ENCODE results near the gene GPC6.

DNA sequence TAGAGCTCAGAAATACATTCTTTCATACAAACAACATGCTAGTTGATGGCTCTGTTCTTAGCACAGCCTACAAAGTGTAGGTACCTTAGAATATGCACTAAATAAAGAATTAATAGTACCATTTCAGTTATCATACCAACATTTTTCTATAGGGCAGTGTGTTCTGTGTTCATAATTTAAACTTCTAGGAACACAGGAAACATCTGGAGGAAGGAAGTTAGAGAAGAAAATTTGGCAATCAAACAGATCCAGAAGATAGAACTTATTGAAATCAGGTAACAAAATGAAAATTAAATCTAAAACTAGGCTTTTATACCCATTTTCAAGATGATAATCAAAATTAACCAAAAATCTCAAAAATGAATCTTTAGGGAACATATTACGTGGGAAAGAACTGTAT lies 725.3 kb downstream of the GPC6 start:
- TF ChIP-seq, protein P1, sequence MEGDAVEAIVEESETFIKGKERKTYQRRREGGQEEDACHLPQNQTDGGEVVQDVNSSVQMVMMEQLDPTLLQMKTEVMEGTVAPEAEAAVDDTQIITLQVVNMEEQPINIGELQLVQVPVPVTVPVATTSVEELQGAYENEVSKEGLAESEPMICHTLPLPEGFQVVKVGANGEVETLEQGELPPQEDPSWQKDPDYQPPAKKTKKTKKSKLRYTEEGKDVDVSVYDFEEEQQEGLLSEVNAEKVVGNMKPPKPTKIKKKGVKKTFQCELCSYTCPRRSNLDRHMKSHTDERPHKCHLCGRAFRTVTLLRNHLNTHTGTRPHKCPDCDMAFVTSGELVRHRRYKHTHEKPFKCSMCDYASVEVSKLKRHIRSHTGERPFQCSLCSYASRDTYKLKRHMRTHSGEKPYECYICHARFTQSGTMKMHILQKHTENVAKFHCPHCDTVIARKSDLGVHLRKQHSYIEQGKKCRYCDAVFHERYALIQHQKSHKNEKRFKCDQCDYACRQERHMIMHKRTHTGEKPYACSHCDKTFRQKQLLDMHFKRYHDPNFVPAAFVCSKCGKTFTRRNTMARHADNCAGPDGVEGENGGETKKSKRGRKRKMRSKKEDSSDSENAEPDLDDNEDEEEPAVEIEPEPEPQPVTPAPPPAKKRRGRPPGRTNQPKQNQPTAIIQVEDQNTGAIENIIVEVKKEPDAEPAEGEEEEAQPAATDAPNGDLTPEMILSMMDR (IDR thresholded peaks at IDR 0.05; ENCODE audit: poor library complexity, severe bottlenecking) = no peak
- TF ChIP-seq, protein P2, sequence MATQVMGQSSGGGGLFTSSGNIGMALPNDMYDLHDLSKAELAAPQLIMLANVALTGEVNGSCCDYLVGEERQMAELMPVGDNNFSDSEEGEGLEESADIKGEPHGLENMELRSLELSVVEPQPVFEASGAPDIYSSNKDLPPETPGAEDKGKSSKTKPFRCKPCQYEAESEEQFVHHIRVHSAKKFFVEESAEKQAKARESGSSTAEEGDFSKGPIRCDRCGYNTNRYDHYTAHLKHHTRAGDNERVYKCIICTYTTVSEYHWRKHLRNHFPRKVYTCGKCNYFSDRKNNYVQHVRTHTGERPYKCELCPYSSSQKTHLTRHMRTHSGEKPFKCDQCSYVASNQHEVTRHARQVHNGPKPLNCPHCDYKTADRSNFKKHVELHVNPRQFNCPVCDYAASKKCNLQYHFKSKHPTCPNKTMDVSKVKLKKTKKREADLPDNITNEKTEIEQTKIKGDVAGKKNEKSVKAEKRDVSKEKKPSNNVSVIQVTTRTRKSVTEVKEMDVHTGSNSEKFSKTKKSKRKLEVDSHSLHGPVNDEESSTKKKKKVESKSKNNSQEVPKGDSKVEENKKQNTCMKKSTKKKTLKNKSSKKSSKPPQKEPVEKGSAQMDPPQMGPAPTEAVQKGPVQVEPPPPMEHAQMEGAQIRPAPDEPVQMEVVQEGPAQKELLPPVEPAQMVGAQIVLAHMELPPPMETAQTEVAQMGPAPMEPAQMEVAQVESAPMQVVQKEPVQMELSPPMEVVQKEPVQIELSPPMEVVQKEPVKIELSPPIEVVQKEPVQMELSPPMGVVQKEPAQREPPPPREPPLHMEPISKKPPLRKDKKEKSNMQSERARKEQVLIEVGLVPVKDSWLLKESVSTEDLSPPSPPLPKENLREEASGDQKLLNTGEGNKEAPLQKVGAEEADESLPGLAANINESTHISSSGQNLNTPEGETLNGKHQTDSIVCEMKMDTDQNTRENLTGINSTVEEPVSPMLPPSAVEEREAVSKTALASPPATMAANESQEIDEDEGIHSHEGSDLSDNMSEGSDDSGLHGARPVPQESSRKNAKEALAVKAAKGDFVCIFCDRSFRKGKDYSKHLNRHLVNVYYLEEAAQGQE (IDR thresholded peaks at IDR 0.05; ENCODE audit: borderline replicate concordance) = no peak
- no peak for TF ChIP-seq TAF1 (IDR thresholded peaks at IDR 0.05; ENCODE audit: low read depth)

All from neural cell (in vitro differentiated cells).